ENCODE results near the gene USP54. TPM values are rescaled to one million over a fixed set of nuclear protein-coding genes. Genes with fewer than 3 reads are reported as not detected.

Gene USP54
- total RNA-seq, 1 donor from 2014 or later = 9.4 TPM

DNA sequence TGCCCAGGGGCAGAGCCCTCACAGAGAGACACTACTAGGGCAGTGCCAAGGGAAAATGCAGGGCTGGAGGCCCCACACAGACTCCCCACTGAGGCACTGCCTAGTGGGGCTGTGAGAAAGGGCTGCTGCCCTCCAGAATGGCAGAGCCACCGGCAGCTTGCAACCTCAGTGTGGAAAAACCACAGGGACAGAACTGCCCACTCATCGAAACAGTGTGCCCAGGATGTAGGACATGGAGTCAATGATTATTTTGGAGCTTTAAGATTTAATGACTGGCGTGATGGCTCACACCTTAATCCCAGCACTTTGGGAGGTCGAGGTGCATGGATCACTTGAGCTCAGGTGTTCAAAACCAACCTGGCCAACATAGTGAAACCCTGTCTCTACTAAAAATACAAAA lies 130.2 kb downstream of the USP54 start:
- H3K27me3 Mint-ChIP-seq (ENCODE audit: unreplicated experiment) = no peaks in the 10 kb centered on the region
- no peaks in the 10 kb centered on the region for H3K9me3 Mint-ChIP-seq (ENCODE audit: unreplicated experiment)
- DNase-seq (ENCODE audit: extremely low spot score, unreplicated experiment) = no peak
- H3K4me1 Mint-ChIP-seq (ENCODE audit: unreplicated experiment) = peaks cover 5% of the 10 kb centered on the region
- H3K36me3 Mint-ChIP-seq (ENCODE audit: unreplicated experiment) = peaks cover 27% of the 10 kb centered on the region
- no peak for TF ChIP-seq CTCF (IDR thresholded peaks at IDR 0.05)
- H3K27ac Mint-ChIP-seq (ENCODE audit: unreplicated experiment) = no peak overlapping the region
- H3K4me3 Mint-ChIP-seq (ENCODE audit: unreplicated experiment) = no peak overlapping the region

- no peaks in the 10 kb centered on the region for H3K9me3 Mint-ChIP-seq (ENCODE audit: unreplicated experiment)
- H3K36me3 Mint-ChIP-seq (ENCODE audit: unreplicated experiment) = peaks cover 21% of the 10 kb centered on the region
- peaks cover 5% of the 10 kb centered on the region for H3K4me1 Mint-ChIP-seq (ENCODE audit: unreplicated experiment)
- H3K4me3 Mint-ChIP-seq (ENCODE audit: unreplicated experiment) = no peak overlapping the region
- no peaks in the 10 kb centered on the region for H3K27me3 Mint-ChIP-seq (ENCODE audit: unreplicated experiment)
- peak overlapping the region; percentile 20 for H3K27ac Mint-ChIP-seq (ENCODE audit: unreplicated experiment)
- no peak for DNase-seq (ENCODE audit: extremely low spot score, unreplicated experiment)
- TF ChIP-seq CTCF (IDR thresholded peaks at IDR 0.05) = no peak
Measured at GRCh38 chr10:73459683-73460314, 131.3 kb downstream of the USP54 start.

DNA sequence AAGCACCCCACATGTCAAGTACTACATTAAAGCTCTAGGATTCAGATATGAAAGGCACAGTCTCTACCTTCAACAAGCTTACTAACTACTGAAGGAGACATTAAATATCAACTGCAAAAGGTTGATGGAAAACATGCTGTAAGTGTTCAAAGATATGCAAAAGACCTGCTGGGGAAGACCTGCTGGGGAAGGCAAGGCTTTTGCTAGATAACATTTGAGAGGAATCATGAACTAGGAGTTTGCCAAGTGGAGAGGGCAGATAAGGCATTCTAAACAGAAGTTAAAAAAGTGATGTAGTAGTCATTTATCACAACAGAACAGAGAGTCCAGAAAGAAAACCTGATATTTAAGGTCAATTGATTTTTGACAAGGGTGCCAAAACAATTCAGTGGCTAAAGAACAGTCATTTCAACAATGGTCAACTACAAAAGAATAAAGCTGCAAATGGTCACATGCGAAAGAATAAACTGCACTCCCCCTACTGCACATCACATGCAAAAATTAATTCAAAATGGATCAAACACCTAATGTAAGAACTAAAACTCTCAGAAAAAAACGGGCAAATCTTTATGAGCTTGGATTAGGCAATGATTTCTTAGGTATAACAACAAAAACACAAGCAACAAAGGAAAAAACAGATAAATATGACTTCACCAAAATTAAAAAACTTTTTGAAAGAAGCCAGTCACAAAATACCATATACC lies 134.8 kb downstream of the USP54 start:
- peaks cover 29% of the 10 kb centered on the region for H3K36me3 Mint-ChIP-seq (ENCODE audit: unreplicated experiment)
- peaks cover 5% of the 10 kb centered on the region for H3K4me1 Mint-ChIP-seq (ENCODE audit: unreplicated experiment)
- H3K27ac Mint-ChIP-seq (ENCODE audit: unreplicated experiment) = no peak overlapping the region
- no peak for DNase-seq (ENCODE audit: extremely low spot score, unreplicated experiment)
- H3K27me3 Mint-ChIP-seq (ENCODE audit: unreplicated experiment) = no peaks in the 10 kb centered on the region
- no peak for TF ChIP-seq CTCF (IDR thresholded peaks at IDR 0.05)
- no peak overlapping the region for H3K4me3 Mint-ChIP-seq (ENCODE audit: unreplicated experiment)
- no peaks in the 10 kb centered on the region for H3K9me3 Mint-ChIP-seq (ENCODE audit: unreplicated experiment)

DNA sequence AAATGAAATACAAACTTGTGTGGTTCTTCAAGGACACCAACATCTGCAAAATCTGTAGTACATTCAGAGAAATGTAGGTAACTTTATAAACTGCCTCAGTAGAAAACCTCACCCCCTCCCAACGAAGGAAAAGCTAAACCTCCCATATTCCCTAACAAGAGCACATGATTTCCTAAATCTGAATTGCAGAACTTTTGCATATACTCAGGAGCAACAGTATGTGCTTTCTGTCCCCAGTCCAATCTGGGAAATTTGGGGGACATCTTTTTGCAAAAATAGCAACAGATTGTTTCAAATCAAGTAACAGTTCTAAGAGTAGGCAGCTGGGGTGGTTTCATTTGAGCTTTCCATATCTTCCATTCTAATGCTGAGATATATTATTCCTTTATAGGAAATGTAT lies 142.0 kb downstream of the USP54 start:
- H3K4me3 Mint-ChIP-seq (ENCODE audit: unreplicated experiment) = no peak overlapping the region
- no peaks in the 10 kb centered on the region for H3K9me3 Mint-ChIP-seq (ENCODE audit: unreplicated experiment)
- no peaks in the 10 kb centered on the region for H3K27me3 Mint-ChIP-seq (ENCODE audit: unreplicated experiment)
- no peak for DNase-seq (ENCODE audit: extremely low spot score, unreplicated experiment)
- peaks cover 47% of the 10 kb centered on the region for H3K36me3 Mint-ChIP-seq (ENCODE audit: unreplicated experiment)
- no peak overlapping the region for H3K27ac Mint-ChIP-seq (ENCODE audit: unreplicated experiment)
- no peak for TF ChIP-seq CTCF (IDR thresholded peaks at IDR 0.05)
- no peaks in the 10 kb centered on the region for H3K4me1 Mint-ChIP-seq (ENCODE audit: unreplicated experiment)

DNA sequence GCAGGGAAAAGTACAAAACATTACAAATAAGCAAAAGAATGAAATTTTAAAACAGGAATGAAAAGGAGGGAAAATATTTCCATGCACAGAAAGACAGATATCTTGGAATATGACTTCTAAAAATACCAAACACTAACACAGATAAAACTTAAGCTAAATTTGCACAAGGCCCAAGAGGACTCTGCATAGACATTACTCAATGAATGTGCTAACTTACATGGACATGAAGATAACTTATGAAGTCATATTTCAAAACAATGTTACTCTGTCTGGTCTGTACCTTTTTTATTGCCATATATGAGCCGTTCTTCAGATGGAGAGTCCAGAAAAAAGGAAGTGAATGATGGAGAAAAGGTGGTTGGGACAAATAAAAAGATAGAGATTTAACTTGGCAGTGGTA lies 142.8 kb downstream of the USP54 start:
- Mint-ChIP-seq H3K4me3 (ENCODE audit: unreplicated experiment) (no peak overlapping the region), H3K27ac (ENCODE audit: unreplicated experiment) (no peak overlapping the region), H3K9me3 (ENCODE audit: unreplicated experiment) (no peaks in the 10 kb centered on the region), H3K36me3 (ENCODE audit: unreplicated experiment) (peaks cover 49% of the 10 kb centered on the region), H3K27me3 (ENCODE audit: unreplicated experiment) (no peaks in the 10 kb centered on the region), H3K4me1 (ENCODE audit: unreplicated experiment) (no peaks in the 10 kb centered on the region)
- no peak for TF ChIP-seq CTCF (IDR thresholded peaks at IDR 0.05)
- DNase-seq (ENCODE audit: extremely low spot score, unreplicated experiment) = no peak

Other genes with a start within 250 kb of the USP54 start
- gene CFAP70, start 232.5 kb downstream of the USP54 start, total RNA-seq = 0.86 and 1.2 TPM in 2 replicates
- 83.5 and 93.7 TPM in 2 replicates for gene ANXA7, start 177.3 kb downstream of the USP54 start, total RNA-seq
- gene MSS51, start 157.8 kb downstream of the USP54 start, total RNA-seq = 2.6 and 2.8 TPM in 2 replicates
- 65.5 and 65.6 TPM in 2 replicates for gene PPP3CB, start 95.3 kb downstream of the USP54 start, total RNA-seq
- gene MYOZ1, start 50.1 kb upstream of the USP54 start, total RNA-seq = 0.59 and 0.78 TPM in 2 replicates
- gene SYNPO2L, start 64.7 kb upstream of the USP54 start, total RNA-seq = not detected in 2 replicates
- gene AGAP5, start 106.8 kb upstream of the USP54 start, total RNA-seq = 5.9 and 8.1 TPM in 2 replicates
- 64.1 and 64.2 TPM in 2 replicates for gene SEC24C, start 153.0 kb upstream of the USP54 start, total RNA-seq
- 19.9 and 22.3 TPM in 2 replicates for gene CHCHD1, start 190.7 kb upstream of the USP54 start, total RNA-seq
- 164 and 186 TPM in 2 replicates for gene ZSWIM8, start 194.3 kb upstream of the USP54 start, total RNA-seq
- 32.2 and 39.1 TPM in 2 replicates for gene NDST2, start 220.3 kb upstream of the USP54 start, total RNA-seq

Measured in osteocyte (in vitro differentiated cells).